Measurements from ENCODE around the gene CLIC1. TPM values are rescaled to one million over a fixed set of nuclear protein-coding genes. Genes with fewer than 3 reads are reported as not detected.

CLIC1 gene
- total RNA-seq, 1 donor from 2014 or later = 131 TPM

GRCh38 chr6:31727717-31728671 is 8.3 kb downstream of the CLIC1 start:
- intact Hi-C loops (cut with DNase I) = loop anchor here (2.0 to 5.0 kb wide), 3 partner anchors 25 to 107 kb away; partner anchors contain the start of genes ABHD16A and SAPCD1
- no peak for DNase-seq (ENCODE audit: low spot score)

GRCh38 chr6:31727034-31727716 is 9.2 kb downstream of the CLIC1 start:
- intact Hi-C loops (cut with DNase I) = loop anchor here (5.0 kb wide), 1 partner anchor 35 kb away; the partner anchor contains the start of gene SAPCD1
- no peak for DNase-seq (ENCODE audit: low spot score)

GRCh38 chr6:31725502-31726350 is 10.6 kb downstream of the CLIC1 start:
- no peak for DNase-seq (ENCODE audit: low spot score)
- intact Hi-C loops (cut with DNase I) = loop anchor here (5.0 kb wide), 1 partner anchor 37 kb away; the partner anchor contains the start of gene SAPCD1

- no peak for DNase-seq (ENCODE audit: low spot score)
These were observed 12.2 kb downstream of the CLIC1 start for GRCh38 chr6:31723980-31724691.

GRCh38 chr6:31723245-31723979 is 12.9 kb downstream of the CLIC1 start, which contains the start of gene MPIG6B:
MPIG6B (plus strand) TSS chr6:31723373; CDS start chr6:31723384, 11 bp downstream.
- DNase-seq (ENCODE audit: low spot score) = no peak
- intact Hi-C loops (cut with DNase I) = no loop called here

More at GRCh38 chr6:31723980-31724691, 12.2 kb downstream of the CLIC1 start:
- intact Hi-C loops (cut with DNase I) = no loop called here

- intact Hi-C loops (cut with DNase I) = no loop called here
- no peak for DNase-seq (ENCODE audit: low spot score)
These were observed 14.2 kb downstream of the CLIC1 start for GRCh38 chr6:31722173-31722572.

- DNase-seq (ENCODE audit: low spot score) = no peak
- intact Hi-C loops (cut with DNase I) = no loop called here
These were observed 14.8 kb downstream of the CLIC1 start, which contains the start of gene LY6G6C for GRCh38 chr6:31721351-31722020. LY6G6C (minus strand) TSS chr6:31721746; CDS start chr6:31721679, 67 bp downstream.

GRCh38 chr6:31720196-31720770 is 16.0 kb downstream of the CLIC1 start:
- DNase-seq (ENCODE audit: low spot score) = no peak
- intact Hi-C loops (cut with DNase I) = no loop called here

GRCh38 chr6:31719001-31719400 is 17.3 kb downstream of the CLIC1 start:
- no peak for DNase-seq (ENCODE audit: low spot score)
- intact Hi-C loops (cut with DNase I) = no loop called here

GRCh38 chr6:31718265-31718664 is 18.1 kb downstream of the CLIC1 start:
- intact Hi-C loops (cut with DNase I) = no loop called here
- DNase-seq (ENCODE audit: low spot score) = no peak

GRCh38 chr6:31717499-31718222 is 18.7 kb downstream of the CLIC1 start:
- intact Hi-C loops (cut with DNase I) = no loop called here
- DNase-seq (ENCODE audit: low spot score) = no peak

- no peak for DNase-seq (ENCODE audit: low spot score)
- intact Hi-C loops (cut with DNase I) = no loop called here
These were observed 21.0 kb downstream of the CLIC1 start, which contains the start of gene LY6G6D for GRCh38 chr6:31715022-31715958. LY6G6D (plus strand) TSS chr6:31715348; CDS start chr6:31715356, 8 bp downstream.

GRCh38 chr6:31713991-31714684 is 22.2 kb downstream of the CLIC1 start:
- intact Hi-C loops (cut with DNase I) = no loop called here
- no peak for DNase-seq (ENCODE audit: low spot score)

- intact Hi-C loops (cut with DNase I) = no loop called here
- DNase-seq (ENCODE audit: low spot score) = no peak
These were observed 22.9 kb downstream of the CLIC1 start for GRCh38 chr6:31713465-31713864.

GRCh38 chr6:31712296-31712695 is 24.0 kb downstream of the CLIC1 start:
- DNase-seq (ENCODE audit: low spot score) = no peak
- intact Hi-C loops (cut with DNase I) = no loop called here
